ENCODE results near the gene DHX16.

DNA sequence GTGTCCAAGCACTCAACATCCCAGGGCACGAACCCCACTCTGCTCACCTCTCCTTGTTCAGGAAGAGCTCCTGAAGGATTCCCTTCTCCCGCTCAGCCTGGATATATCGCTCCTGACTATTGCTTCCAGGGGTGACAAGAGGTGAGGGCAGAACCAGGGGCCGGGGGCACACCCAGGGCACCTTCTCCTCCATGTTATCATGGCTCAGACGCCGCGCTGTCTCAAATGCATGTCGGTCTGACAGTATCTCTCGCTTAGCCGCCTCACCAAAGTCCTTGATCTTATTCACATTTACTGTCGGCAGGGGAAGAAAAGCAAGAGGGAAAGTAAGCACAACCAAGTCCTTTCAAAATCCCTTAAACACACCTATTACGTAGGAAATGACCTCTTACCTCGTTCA, 68.8 kb downstream of the DHX16 start:
- TF ChIP-seq, protein P1, sequence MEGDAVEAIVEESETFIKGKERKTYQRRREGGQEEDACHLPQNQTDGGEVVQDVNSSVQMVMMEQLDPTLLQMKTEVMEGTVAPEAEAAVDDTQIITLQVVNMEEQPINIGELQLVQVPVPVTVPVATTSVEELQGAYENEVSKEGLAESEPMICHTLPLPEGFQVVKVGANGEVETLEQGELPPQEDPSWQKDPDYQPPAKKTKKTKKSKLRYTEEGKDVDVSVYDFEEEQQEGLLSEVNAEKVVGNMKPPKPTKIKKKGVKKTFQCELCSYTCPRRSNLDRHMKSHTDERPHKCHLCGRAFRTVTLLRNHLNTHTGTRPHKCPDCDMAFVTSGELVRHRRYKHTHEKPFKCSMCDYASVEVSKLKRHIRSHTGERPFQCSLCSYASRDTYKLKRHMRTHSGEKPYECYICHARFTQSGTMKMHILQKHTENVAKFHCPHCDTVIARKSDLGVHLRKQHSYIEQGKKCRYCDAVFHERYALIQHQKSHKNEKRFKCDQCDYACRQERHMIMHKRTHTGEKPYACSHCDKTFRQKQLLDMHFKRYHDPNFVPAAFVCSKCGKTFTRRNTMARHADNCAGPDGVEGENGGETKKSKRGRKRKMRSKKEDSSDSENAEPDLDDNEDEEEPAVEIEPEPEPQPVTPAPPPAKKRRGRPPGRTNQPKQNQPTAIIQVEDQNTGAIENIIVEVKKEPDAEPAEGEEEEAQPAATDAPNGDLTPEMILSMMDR (IDR thresholded peaks at IDR 0.05) = no peak
- no peak for TF ChIP-seq POLR2A (IDR thresholded peaks at IDR 0.05)
- no peak for TF ChIP-seq POLR2AphosphoS5 (IDR thresholded peaks at IDR 0.05)
- TF ChIP-seq EP300 (IDR thresholded peaks at IDR 0.05) = no peak

All from upper lobe of left lung (tissue), 4 donors.